Hepatocyte (in vitro differentiated cells): ENCODE measurements around the gene GALNT7.

Experiments used
- EZH2 ChIP-seq: fragments of 200-600 bp; sonication (generic); IDR thresholded peaks from 2 replicates; pipeline ENCODE4 v1.6.1; 2016; ENCODE audit warnings: antibody characterized with exemption, mild to moderate bottlenecking, borderline replicate concordance
- TF ChIP-seq, protein P1 (sequence below): fragments of 200-600 bp; sonication (generic); IDR thresholded peaks from 2 replicates; pipeline ENCODE4 v1.5.1; 2016; ENCODE audit warnings: antibody characterized with exemption, mild to moderate bottlenecking; ENCODE audit not compliant: poor library complexity

DNA sequence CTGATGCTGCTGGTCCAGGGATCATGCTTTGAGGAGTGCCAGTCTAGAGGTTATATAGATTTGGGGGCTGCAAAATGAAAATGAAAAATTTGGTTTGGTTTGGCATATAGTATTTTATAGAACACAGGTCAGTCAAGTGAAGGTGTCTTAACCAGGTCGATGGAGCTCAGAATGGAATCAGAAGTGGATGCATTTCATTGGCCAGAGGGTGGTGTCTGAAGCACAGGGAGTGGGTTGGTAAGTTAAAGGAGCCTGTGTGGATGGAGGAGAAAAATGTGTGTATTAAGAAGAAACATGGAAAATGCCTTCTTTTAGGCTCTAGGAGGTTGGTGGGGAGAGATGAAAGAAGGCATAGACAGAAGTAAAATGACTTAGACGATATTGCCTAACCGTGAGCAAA is 8.6 kb downstream of the GALNT7 start:
- TF ChIP-seq, protein P1, sequence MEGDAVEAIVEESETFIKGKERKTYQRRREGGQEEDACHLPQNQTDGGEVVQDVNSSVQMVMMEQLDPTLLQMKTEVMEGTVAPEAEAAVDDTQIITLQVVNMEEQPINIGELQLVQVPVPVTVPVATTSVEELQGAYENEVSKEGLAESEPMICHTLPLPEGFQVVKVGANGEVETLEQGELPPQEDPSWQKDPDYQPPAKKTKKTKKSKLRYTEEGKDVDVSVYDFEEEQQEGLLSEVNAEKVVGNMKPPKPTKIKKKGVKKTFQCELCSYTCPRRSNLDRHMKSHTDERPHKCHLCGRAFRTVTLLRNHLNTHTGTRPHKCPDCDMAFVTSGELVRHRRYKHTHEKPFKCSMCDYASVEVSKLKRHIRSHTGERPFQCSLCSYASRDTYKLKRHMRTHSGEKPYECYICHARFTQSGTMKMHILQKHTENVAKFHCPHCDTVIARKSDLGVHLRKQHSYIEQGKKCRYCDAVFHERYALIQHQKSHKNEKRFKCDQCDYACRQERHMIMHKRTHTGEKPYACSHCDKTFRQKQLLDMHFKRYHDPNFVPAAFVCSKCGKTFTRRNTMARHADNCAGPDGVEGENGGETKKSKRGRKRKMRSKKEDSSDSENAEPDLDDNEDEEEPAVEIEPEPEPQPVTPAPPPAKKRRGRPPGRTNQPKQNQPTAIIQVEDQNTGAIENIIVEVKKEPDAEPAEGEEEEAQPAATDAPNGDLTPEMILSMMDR, result no peak
- TF ChIP-seq EZH2, result no peak
